Amniotic stem cell (primary cell): Measurements from ENCODE around the gene HCST.
A peak's percentile ranks its signal among the peaks of the same experiment; 100 is the strongest.
"Not testable (repeated sequence)": the region's sequence is repeated elsewhere in the genome, so short reads cannot be mapped to it uniquely, and the experiment has no call there.

Source experiments
- DNase-seq: peaks from one replicate; lab custom pipeline; 2025; lab: John Stamatoyannopoulos, UW

The HCST gene

DNA sequence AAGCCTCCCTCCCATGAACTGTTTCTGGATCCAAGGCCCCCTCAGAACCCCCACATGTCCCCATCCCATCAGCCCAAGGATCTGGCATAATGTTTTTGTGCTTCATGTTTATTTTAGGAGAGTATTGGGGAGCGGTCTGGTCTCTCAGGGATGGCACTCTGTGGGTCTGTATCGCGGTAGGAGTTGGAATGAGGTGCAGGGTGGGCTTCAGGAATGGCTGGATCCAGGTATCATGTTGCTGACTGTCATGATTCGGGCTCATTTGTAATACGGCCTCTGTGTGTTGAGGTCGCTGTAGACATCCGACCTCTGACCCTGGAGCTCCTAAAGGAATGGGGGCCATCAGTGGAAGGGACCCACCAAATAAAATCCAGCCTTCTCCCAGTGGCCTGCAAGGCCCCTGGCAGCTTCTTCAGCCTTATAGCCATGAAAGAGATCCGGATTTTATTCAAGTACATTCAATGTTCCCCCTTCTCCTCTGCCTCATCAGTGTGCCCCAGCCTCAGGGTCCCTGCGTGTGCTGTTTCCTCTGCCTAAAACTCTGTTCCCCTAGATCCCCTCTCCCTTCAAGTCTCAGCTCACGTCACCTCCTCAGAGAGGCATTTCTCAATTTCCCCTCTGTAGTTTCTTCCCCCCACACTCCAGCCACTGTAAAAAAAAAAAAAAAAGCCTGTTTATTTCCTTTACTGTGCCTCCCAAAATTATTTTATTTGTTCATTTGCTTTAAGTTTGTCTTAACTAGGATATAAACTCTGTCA lies 2.2 kb downstream of the HCST start:
- DNase-seq: no peak

GRCh38 chr19:35905178-35905727 lies 2.9 kb downstream of the HCST start:
- no peak for DNase-seq

DNA sequence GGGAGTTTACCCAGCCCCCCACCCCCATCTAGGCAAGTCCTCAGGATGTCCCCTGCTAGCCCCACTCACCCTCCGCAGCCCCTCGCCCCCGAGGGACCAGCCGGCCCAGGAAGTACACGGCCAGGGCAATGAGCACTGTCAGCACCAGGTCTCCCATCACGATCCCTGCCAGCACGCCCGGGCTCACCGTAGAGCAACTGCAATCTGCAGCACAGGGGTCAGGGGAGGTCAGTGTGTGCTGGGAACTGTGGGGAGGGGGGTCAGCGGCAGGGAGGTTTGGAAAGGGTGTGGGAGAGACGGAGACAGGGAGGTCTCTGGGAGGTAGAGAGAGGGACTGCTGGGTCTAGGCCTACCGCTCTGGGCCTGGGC lies 5.0 kb downstream of the HCST start:
- DNase-seq: no peak

DNA sequence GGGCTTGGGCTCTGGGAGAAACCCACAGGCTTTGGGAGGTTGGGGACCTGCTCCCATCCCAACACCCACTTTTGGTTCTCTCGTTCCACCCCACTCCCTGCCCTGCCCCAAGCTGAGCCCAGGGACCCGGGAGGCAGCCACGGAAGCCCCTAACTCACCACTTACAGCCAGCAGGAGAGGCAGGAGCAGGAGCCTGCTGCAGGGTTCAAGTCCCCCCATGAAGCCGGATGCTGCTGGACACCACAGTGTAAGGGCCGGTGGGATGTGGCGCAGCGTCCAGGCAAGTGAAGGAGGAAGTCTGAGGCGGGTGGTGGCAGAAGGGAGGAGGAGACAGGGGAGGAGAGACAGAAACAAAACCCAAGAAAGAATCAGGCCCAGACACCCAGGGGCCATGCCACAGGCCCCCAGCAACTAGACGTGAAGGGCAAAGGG lies 5.7 kb downstream of the HCST start, which contains the start of gene TYROBP:
TSS of gene TYROBP (minus strand) at position 286 of the 432 bp plus-strand sequence. CDS start at position 219, 67 bp downstream.
- DNase-seq: no peak

- DNase-seq: no peak
Observed at GRCh38 chr19:35908973-35909683, 6.8 kb downstream of the HCST start.

GRCh38 chr19:35909684-35910035 lies 7.3 kb downstream of the HCST start:
- DNase-seq: no peak

GRCh38 chr19:35910355-35910754 lies 8.0 kb downstream of the HCST start:
- not testable (repeated sequence) for DNase-seq

GRCh38 chr19:35911173-35911572 lies 8.8 kb downstream of the HCST start:
- no peak for DNase-seq

DNA sequence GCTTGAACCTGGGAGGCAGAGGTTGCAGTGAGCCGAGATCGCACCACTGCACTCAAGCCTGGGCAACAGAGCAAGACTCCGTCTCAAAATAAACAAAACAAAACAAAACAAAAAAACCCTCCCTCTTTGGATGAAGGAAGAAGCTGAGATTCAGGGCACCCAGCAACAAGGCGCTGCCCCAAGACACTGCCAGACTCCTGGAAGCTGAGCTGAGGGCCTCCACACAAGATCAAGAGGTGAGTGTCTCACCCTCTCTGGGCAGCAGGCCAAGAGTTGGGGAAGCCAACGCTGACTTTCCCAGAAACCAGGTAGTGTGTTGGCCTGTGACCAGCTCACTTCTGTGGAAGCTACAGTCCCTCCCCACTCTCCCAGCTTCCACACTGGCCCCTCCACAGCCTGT lies 9.5 kb downstream of the HCST start:
- no peak for DNase-seq

DNA sequence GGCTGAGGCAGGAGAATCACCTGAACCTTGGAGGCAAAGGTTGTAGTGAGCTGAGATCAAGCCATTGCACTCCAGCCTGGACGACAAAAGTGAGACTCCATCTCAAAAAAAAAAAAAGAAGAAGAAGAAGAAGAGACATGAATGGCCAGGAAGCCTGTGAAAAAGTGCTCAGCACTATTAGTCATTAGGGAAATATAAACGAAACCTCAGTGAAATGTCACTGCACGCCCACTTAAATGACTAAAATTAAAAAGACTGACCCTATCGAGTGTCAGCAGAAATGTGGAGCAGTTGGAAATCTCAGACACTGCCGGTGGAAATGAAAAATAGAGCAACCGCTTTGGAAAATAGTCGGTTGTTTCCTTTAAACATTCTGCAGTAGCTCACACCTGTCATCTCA lies 11.3 kb downstream of the HCST start:
- DNase-seq: no peak

- DNase-seq: no peak
Observed at GRCh38 chr19:35915443-35915842, 13.1 kb downstream of the HCST start.

DNA sequence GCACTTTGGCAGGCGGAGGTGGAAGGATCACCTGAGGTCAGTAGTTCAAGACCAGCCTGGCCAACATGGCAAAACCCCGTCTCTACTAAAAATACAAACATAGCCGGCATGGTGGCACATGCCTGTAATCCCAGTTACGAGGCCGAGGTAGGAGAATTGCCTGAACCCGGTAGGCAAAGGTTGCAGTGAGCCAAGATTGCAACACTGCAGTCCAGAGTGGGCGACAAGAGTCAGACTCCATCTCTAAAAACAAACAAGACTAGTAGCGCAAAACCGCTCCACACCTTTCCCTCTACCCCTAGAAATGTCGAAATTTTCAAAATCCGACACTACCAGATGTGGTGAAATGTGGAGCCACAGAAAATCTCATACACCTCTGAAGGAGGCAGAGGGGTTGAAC lies 17.0 kb downstream of the HCST start:
- no peak for DNase-seq

- no peak for DNase-seq
Observed at GRCh38 chr19:35921012-35921411, 18.7 kb downstream of the HCST start.

DNA sequence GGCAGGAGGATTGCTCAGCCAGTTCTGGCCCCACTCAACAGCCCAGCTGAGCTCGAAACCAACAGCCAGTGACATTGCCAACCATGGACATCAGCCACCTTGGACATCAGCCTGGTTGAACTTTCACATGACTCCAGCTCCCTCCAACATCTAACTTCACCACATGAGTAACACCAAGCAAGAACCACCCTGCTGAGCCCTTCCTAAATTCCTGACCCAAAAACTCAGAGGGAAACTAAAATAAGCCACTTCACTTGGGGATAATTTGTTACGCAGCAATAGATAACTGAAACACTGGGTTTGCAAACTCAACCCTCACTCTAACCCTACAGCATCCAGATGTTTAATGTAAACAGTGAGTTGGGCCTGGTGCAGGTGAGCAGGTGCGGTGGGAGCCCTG lies 23.2 kb downstream of the HCST start:
- no peak for DNase-seq

GRCh38 chr19:35928507-35928906 lies 26.2 kb downstream of the HCST start:
- DNase-seq: no peak

- DNase-seq: no peak
Observed at GRCh38 chr19:35929876-35930275, 27.5 kb downstream of the HCST start.

- DNase-seq: peak; percentile 99
Observed at GRCh38 chr19:35931161-35931873, 29.0 kb downstream of the HCST start.

GRCh38 chr19:35931874-35932202 lies 29.5 kb downstream of the HCST start:
- no peak for DNase-seq

DNA sequence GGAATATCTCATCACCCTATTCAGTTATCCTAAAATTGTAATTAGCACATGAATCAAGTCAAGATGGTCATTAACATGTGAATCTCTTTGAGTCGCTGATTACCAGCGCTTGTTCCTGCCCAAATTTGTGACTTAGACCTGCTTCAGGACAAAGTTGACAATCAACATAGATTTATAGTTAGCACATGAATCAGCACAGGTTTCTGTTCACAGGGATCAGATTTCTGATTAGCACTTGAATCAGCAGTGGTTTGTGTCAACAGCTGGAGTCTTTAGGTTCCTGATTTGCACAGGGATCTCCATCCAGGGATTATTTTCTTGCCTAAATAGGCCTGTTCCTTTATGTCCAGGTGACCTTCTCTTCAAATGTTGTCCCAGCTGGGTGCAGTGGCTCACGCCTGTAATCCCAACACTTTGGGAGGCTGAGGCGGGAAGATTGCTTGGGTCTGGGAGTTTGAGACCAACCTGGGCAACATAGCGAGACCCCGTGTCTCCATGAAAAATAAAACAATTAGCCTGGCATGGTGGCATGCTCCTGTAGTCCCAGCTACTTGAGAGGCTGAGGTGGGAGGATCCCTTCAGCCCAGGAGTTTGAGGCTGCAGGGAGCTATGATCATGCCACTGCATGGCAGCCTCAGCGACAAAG lies 30.1 kb downstream of the HCST start:
- DNase-seq: no peak

DNA sequence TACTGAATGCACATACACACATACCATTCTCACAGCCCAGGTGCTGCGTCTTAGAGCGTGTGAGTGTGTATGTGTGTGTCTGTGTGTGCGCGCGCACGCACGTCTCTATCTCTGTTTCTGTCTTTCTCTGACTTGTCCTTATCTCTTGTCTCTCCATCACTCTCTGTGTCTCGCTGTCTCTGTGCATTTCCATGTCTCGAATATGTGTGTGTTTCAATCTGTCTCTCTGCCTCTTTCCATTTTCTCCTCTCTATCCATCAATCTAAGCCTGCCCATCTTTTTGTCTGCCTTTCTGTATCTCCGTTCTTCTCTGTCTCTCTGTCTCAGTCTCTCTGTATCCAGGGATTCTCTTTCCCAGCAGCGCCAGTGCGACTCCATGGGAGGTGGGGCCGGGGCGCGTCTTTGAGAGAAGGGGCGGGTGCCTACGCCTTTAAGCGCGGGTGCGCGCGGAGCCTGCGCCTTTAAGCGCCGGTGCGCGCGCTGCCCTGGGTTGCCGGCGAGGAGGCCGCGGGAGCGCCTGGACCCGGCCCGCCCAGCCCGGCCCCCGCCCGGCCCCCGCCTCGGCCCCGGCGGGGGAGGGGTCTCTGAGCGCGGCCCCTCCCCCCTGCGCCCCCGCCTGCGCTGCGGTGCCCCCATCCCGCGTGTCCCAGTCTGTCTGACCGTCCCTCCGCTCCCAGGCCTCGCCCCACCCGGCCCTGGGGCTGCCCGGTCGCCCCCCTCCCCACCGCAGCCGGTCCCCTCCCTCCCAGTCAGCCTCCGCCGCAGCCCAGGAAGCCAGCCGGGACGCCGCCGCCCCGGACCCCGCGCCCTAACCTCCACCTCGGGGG lies 33.8 kb downstream of the HCST start, which contains the start of gene LRFN3:
TSS of gene LRFN3 (plus strand) at position 464 of the 827 bp plus-strand sequence. CDS start 3,052 bp downstream, outside the sequence.
- DNase-seq: peak; percentile 49

DNA sequence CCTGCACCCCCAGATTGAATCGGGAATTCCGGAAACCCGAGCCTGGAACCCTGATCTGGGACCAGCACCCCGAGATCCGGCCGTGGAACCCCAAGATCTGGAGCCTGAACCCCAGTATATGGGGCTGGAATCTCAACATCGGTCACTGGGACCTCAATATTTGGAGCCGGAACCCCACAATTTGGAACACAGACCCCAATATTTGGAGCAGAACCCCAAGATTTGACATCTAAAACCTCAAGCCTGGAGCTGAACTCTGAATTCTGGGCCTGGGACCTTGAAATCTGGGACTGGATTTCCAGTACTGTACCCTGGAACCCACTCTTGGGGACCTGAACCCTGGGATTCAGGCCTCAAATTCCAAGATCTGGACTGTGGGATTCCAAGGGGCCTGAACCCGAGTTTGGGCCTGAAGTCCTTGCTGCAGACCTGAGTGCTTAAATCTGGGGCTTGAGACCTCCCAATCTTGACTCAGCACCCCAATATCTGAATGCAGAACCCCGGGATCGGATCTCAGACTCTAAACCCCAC lies 34.5 kb downstream of the HCST start:
- DNase-seq: no peak
